GM13976 (cell line): ENCODE data around the gene MAN2A2.

Experiments
- DNase-seq: peaks from one replicate; pipeline ENCODE4 v3.0.0; 2012; ENCODE audit warnings: low spot score
- CTCF ChIP-seq: IDR thresholded peaks from 2 replicates; pipeline ENCODE4 v1.5.1; 2012; ENCODE audit warnings: borderline replicate concordance, mild to moderate bottlenecking; ENCODE audit not compliant: insufficient read depth; ENCODE audit errors: extremely low read depth, missing control alignments, control extremely low read depth
- in situ Hi-C: fragments of 300-500 bp; cut with MboI; formaldehyde crosslinking; loops from one replicate; pipeline ENCODE4 v1.12.0; 2022; ENCODE audit warnings: low sequenced_read_pairs, mixed read lengths, inconsistent platforms; ENCODE audit not compliant: unreplicated experiment

MAN2A2 gene

GRCh38 chr15:90889313-90889730 is 13.8 kb upstream of the MAN2A2 start:
- in situ Hi-C loops: loop anchor here (5.0 to 25.0 kb wide), 4 partner anchors 195 to 577 kb away; no protein-coding TSS in a partner anchor
- DNase-seq: no peak
- TF ChIP-seq CTCF: no peak

GRCh38 chr15:90889736-90890456 is 13.2 kb upstream of the MAN2A2 start:
- DNase-seq: no peak
- in situ Hi-C loops: loop anchor here (5.0 to 25.0 kb wide), 4 partner anchors 195 to 578 kb away; no protein-coding TSS in a partner anchor
- TF ChIP-seq CTCF: no peak

- in situ Hi-C loops: loop anchor here (25.0 kb wide), 2 partner anchors 404 to 579 kb away; no protein-coding TSS in a partner anchor
- no peak for TF ChIP-seq CTCF
- no peak for DNase-seq
These were observed 12.3 kb upstream of the MAN2A2 start for GRCh38 chr15:90890839-90891238.

GRCh38 chr15:90891346-90891949 is 11.7 kb upstream of the MAN2A2 start:
- in situ Hi-C loops: loop anchor here (25.0 kb wide), 2 partner anchors 404 to 579 kb away; no protein-coding TSS in a partner anchor
- TF ChIP-seq CTCF: no peak

GRCh38 chr15:90892023-90892422 is 11.1 kb upstream of the MAN2A2 start:
- DNase-seq: no peak
- in situ Hi-C loops: loop anchor here (25.0 kb wide), 2 partner anchors 405 to 580 kb away; no protein-coding TSS in a partner anchor
- no peak for TF ChIP-seq CTCF

More at GRCh38 chr15:90891346-90891949, 11.7 kb upstream of the MAN2A2 start:
- no peak for DNase-seq

- in situ Hi-C loops: loop anchor here (25.0 kb wide), 2 partner anchors 405 to 580 kb away; no protein-coding TSS in a partner anchor
- TF ChIP-seq CTCF: no peak
- no peak for DNase-seq
These were observed 10.5 kb upstream of the MAN2A2 start for GRCh38 chr15:90892498-90893174.
